Activated CD4-positive, CD25-positive, alpha-beta regulatory T cell treated with anti-CD3 and anti-CD28 coated beads, Interleukin-2, amount 50 U/mL, for 16 hours (primary cell): Measurements from ENCODE around the gene C8B.

Source experiments
- DNase-seq: peaks from one replicate; pipeline ENCODE4 v3.0.0-alpha.2; 2020; ENCODE audit warnings: low read depth, low spot score

Gene C8B

DNA sequence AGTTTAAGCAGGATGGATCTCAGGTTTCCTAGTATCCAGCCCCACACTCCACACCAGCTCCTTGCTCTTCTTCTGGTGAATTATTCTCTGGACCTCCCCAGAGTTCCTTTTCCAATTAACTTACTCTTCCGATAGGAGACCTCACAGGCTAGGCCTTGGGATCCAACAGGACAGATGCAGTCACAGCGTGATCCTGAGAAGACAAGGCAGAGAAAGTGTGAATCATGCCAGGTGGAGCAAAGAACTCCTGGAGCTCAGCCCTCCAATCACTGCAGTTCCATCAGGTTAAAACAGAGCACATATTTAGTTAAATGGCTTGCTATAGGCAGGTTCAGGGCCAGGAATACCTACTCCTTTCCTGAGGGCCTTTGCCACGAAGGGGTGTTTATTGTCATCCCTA is 34.1 kb downstream of the C8B start:
- no peak for DNase-seq

DNA sequence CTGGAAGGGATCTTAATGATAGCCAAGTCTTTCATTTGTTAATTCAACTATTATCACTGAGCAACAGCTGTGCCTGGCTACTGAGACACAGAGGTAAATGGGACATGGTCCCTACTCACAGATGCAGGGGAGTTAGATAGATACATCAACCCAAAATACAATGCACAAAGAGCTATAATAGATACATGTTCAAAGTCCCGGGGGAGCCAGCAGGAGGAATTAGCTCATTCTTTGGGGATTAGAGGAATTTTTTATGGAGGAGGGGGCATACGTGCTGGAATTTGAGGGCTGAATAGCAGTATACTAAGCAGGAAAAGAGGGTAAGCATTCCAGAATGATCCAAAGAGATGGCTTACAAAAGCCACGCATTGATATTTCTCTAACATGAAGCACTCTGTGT is 34.6 kb downstream of the C8B start:
- DNase-seq = no peak

DNA sequence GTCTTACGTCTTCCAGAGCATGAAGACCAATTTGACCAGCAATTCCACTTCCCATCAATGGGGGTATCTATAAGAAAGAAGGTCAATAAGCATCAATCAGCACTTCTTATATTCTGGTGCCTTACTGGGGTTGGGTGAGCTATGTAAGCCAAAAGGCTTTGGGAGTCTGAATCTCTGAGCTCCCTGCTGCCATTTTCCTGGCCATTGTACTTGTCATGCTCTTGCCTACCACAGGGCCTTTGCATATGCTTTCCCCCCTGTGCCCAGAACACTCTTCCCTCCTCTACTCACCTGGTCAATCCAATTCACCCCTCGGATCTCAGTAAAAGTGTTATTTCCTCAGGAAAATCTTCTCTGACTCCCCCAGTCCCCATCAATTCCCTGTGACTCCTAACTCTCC is 36.3 kb downstream of the C8B start:
- DNase-seq = no peak

DNA sequence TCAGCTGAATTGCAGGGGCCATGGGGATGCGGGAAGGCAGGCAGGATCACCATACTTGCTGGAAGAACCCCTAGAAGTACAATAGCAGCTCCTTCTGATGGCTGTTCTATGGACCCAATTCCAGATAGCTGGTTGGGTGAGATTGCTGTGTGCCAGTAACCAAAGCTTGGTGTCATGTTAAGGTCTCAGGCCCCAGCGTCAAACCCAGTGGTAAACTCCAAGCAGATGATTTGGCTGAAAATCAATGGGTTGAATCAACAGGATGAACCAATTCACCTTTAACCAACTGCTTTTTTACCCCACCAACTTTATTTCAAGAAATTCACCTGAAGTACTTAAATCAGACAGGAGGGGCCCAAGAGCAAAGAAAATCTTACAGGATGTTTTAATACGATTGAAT is 37.8 kb downstream of the C8B start:
- DNase-seq = no peak

DNA sequence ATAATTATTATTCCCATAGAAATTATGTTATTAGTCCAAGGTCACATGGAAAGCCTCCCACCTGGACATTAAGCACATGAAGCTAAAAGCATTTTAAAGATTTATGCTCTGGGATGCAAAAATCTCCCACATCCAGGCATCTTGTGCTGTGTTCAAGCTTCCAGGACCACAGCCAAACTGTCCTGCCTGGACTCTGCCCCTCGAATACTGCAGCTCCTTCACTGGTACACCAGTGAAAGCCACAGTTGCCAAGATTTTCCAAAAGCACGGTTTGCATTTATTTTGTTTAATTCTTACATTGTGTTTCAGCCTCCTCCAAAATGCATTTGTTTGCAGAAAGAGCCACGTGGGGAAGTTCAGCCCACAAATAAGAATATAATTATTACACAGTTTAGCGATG is 38.6 kb downstream of the C8B start:
- DNase-seq = no peak

DNA sequence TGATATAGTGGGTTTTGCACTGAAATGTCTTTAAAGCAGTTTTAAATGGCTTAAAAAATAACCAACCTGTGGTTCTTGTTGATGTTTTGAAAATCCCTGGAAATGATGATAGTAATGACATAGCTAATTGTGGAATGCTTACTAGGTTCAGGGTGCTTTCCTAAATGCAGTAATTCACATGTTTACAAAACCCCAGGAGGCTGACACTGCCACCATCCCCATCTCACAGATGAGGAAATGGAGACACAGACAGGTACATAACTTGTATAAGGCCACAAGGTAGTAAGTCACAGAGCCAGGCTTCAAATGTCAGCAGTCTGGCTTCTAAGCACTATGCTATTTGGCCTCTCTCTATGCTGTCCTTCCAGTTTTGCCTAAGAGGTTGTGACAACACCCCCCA is 40.6 kb downstream of the C8B start:
- no peak for DNase-seq

DNA sequence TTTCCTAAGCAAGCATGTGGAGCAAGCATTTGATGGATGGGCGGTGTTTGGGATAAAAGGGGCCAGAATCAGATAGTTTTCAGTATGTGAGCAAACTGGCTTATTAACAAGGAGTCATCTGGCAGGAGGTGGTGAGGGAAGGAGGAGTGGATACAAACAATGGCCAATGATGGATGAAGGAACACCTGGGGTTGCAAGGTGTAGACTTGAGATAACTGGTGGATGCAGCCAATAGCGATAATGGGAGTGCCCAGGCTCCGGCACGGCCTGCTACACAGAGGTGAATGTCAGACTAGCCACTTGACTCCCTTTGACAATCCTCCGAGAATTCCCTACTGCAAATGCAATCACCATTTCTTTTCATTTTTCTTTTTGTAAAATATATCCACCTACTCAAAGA is 41.7 kb downstream of the C8B start:
- no peak for DNase-seq

DNA sequence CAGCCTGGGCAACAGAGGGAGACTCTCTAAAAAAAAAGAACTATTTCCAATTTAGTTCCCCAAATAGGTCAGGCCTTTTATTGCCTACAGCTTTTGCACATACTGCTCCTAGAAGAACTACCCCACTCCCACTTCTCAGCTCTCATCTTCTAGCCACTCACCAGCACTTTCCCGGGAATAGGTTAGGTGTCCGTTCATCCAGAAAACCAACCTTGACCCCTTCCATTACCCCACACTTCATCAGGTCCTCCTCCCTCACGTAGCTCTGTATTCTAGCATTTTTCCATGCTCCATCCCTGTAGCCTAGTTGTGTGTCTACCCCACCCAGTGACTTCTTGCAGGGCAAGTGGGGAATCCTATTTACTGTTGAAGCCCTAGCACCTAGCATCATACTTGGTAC is 42.6 kb downstream of the C8B start:
- no peak for DNase-seq

DNA sequence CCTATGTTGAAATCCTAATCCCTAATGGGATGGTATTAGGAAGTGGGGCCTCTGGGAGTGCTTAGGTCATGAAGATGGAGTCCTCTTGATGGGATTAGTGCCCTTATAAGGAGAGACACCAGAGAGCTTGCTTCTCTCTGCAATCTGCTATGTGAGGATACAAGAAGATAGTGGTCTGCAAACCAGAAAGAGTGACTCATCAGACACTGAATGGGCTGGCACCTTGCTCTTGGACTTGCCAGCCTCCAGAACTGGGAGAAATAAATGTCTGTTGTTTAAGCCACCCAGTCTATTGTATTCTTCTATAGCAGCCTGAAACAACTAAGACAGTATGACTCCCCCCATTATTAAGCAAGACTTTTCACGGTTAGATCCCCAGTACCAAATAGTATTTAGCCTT is 43.3 kb downstream of the C8B start:
- DNase-seq = no peak

DNA sequence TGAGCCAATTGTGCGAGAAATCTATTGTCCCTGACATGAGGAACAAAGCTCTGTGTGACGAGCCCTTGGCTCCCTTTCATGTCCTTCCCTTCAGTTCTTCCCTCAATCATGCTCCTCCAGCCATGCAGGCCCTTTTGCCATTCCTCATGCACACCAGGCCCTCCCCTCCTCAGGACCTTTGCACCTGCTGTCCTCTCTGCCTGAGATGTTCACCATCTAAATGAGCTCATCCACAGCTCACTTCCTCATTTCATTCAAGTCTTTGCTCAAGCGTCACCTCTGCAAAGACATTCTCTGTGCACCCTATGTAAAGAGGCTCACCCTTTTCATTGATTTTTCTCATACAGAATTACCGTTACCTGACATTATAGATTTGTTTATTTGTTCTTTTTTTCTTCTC is 43.7 kb downstream of the C8B start:
- no peak for DNase-seq

DNA sequence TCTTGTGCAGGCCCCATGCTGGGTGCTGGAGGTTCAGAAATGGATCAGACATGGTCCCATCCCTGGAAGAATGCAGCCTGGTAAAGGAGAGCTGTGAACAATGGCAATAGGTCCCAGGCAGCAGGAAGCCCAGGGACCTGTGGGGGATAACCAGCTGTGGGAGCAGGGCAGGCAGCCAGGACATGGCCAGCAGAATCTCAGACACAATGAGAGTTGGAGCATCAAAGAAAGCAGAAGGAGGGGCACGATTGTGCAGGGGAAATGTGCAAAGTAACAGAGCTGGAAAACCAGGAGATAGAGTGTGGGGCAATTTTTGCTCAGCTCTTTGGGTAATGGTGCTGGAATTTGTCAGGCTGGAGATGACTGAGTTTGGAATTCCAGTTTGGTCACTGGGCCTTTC is 44.3 kb downstream of the C8B start:
- DNase-seq = no peak

DNA sequence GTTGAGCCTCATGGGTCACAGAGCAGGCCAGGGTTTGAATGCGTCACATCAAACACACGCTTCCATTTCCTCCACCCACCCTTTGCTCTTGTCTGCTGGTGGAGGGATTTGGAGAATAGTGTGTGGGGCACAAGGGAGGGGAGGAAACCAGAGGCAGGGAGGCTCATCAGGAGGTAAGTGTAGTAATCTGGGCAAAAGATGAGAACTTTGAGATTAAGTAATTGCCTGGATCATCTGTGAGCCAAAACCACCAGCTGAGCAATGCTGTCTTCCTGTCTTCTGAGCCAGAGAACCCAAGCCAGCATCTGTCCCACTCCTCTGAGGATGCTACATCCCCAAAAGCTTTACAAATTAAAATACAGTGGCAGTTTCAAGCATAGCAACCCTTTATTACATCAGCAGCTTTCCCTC is 45.2 kb downstream of the C8B start:
- no peak for DNase-seq

DNA sequence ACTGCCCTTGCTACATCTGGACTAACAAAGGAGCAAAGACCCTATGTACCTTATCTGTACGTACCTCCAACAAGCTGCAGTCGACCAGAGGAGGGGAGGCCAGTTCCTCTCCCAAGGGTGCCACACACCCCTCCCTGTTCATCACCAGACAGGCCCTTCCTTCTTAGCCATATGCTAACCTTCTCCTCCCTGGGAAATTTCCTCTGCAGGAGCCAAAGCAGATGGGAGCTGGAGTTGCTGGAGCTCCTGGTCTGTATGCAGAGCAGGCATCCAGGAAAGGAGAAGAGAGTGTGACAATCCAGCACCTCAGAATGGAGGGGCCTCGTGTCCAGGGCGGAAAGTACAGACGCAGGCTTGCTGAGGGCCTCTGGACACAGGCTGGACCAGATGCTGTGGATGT is 48.5 kb downstream of the C8B start:
- no peak for DNase-seq

DNA sequence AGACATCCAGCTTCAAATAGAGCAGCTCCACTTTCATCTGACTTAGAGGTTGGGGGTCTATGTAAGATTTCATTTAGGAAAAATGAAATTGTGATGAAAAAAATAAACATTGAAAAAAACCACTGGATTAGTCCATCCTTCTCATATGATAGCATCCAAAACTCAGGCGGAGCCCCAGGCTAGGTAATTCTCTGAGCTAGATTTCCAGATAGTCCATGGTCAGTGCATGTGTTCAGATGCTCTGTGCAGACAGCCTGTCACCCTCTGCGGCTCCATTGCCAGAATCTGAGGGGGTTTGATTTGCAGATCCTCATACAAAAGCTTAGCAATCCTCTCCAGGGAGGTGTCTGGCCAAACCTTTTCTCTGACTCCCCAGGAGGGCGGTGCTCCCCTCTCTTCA is 49.2 kb downstream of the C8B start:
- DNase-seq = no peak

DNA sequence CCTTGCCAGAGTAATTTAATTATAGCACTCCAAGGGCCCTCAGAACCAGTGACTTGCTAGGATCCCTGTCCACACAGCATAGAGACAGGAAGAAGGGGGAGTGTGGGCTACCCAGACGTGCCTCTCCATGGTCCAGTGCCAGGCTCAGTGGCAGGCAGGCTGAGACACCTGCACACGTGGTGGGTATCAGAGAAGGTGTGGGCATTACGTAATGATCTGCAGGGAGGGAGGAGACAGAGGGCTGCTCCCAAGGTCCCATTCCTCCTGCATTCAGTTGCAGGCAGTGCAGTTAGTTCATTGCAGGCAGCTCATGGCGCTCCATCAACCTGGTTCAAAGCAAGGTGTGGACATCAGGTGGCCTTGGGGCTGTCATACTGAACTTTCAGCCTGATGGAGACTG is 49.9 kb downstream of the C8B start:
- DNase-seq = no peak

DNA sequence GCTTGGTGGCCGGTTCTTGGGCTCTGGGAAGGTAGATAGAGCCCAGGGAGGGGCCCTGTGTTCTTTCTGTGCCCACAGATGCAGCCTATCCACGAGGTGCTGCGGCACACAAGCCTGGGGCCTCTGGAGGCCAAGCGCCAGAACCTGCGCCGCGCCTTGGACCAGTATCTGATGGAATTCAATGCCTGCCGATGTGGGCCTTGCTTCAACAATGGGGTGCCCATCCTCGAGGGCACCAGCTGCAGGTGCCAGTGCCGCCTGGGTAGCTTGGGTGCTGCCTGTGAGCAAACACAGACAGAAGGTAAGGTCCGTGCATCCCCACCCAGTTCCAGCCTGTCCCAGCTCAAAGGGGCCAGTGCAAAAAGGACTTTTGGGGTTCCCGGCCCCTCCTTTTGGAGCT is 53.5 kb downstream of the C8B start:
- DNase-seq = no peak

DNA sequence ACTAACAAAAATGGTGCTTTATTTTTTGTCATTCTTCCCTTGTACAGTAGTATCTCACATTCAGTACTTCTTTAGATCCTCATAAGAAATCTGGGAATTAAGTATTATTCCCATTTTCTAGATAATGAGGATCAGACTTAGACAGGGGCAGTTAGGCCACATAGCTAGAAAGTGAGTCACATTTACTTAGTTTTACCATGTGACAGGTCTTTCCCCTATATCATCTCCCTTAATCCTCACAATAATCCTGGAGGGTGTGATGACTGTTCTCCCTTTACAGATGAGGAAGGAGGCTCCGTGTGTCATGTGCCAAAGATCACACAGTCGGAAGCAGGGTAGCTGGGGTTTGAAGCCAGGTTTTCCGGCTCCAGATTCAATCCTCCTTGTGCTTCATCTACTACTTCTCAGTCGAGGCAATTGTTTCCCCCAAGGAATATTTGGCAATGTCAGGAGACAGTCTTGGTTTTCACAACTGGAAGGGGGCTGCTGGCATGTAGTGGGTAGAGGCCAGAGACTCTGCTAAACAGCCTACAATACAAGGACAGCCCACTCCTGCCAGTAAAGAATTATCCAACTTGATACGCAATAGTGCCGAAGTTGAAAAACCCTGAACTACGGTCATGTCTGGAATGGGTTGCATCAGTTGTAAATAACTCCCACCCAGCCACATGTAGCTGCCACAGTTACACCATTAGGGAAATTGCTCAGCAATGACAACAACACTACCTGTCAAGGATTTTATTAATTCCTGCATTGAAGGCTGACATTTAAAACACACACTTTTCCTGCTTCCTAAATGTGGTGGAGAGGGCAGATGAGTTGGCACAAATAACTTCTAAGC is 54.5 kb downstream of the C8B start:
- DNase-seq = no peak

DNA sequence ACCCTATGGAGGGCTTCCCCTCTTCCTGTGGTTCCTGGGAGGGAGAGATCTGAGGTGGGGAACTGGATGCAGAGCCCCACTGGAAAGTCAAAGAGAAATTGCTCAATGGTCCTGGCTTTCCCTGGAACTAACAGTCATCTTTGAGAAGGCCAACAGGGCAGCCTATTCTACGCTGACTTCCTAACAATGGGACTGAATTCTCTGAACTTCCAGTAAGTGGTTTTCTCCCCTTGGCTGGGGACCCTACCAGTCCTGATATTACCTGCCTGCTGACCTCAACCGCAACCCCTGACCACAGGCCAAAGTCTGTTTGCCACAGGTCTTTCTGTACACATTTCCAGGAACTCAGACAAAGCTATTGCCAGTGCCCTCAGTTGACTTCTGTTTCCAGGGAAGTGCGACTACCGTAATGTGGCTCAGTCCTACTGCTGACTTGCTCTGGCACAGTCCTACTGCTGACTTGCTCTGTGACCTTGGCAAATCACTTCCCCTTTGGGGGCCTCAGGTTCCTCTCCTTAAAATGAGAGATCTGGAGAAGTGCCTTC is 55.3 kb downstream of the C8B start:
- DNase-seq = no peak

DNA sequence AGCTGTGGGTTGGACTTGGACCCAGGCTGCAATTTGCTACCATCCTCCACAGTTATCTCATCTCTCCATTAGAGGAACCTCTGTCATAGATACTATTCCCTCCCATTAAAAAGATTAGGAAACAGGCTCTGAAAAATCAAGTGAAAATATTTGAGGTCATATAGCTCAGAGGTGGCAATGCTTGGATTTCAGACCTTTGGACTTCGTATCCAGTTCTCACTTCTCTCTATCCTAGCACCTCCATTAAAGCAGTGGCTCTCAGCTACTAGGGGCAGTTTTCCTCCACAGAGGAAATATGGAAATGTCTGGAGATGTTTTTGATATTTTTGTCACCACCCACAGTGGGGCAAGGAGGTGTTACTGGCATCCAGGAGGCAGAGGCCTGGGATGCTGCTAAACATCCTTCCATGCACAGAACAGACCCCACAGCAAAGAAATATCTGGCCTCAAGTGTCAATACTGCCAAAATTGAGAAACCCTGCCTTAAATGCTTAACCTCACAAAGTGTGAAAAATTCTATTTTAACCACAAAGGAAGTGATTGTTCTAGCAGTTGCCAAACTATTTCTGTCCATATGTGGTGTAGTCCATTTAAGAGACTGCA is 57.1 kb downstream of the C8B start:
- DNase-seq = no peak

DNA sequence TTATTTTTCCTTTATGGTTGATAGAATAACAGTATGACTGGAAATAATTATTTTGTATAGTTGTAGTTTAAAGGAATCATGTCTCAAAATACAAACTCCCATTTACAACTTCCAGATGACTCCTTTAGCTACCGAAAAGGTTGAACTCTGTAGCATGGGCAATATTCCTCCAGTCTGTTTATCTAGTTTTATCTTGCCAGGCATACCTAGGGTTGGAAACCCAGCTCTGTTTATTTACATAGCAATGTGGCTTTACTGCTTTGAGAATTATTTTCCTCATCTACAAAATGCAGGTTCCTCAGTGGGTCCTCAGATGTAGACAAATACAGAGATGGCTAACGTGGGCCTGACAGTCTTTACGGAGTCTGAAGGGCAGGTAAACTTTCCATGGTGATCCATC is 60.1 kb downstream of the C8B start:
- no peak for DNase-seq

DNA sequence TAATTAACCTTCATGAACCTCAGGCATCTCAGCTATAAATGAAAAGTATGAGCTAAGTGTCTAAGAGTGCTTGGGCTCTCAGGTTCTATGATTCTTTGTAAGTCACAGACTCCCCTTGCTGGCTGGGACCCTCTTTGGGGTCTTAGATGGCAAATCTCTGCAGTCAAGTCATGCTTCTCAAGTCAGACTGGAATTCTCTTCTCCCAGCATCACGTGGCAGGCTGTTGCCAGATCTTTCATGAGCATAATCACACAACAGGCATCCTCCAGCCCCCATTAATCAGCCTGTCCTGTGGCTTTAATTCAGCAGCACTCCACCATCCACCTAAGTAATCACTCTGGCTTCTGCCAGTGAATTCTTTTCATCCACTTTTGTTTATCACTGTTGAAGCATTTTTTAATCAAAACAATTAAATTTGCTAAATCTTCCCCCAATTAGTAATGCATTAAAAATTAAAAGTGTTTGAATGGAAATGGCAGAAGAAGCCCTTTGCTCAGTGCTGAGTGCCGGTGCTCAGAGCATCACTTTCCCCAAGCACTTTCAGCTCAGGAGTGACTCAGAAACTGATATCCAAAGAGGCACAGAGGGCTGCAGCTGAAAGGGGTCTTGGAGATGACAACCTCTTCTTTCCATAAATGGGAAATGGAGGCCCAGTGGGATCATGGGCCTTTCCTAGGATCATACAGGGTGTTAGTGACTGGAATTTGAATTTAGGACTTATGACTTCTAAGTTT is 61.0 kb downstream of the C8B start:
- DNase-seq = no peak

DNA sequence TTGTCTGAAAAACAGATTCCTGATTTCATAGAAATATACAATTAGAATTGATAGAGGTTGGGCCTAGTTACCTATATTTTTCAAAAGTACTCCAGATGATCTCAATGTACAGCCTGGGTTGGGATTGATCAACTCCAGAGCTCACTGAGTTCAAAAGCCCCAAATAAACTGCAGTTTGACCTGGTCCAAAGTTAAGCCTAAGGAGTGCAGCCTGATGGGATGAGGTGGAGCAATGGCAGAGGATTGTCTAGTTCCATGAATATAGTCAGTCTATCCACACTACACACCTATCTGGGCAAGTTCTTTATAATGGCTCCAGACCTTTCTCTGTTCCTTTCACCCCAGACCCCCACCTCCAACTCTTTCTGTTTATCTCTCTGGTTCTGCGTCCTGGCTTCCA is 62.0 kb downstream of the C8B start:
- DNase-seq = no peak

DNA sequence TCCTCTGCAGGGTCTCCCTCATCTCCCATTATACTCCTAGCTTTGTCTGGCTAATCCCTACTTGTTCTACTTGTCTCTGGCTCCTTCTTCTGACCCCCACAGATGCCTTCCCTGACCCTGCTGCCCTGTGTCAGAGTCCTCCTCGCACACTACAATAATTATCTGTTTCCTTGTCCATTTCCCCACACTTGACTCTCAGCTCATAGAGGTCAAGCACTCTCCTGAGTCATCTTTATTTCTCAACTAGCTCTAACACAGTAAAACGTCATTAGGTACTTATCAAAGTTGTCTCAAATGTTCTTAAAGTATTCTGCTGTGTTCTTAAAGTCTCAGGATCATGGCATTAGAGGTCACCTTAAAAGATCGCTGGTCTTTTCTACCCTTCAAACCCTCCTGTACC is 64.1 kb downstream of the C8B start:
- no peak for DNase-seq
